Measurements from ENCODE around the gene TNRC6A. TPM values are rescaled to one million over a fixed set of nuclear protein-coding genes. Genes with fewer than 3 reads are reported as not detected.

Gene TNRC6A
- polyA plus RNA-seq, 3 donors = 49.0 to 87.3 (median 82.9) TPM

DNA sequence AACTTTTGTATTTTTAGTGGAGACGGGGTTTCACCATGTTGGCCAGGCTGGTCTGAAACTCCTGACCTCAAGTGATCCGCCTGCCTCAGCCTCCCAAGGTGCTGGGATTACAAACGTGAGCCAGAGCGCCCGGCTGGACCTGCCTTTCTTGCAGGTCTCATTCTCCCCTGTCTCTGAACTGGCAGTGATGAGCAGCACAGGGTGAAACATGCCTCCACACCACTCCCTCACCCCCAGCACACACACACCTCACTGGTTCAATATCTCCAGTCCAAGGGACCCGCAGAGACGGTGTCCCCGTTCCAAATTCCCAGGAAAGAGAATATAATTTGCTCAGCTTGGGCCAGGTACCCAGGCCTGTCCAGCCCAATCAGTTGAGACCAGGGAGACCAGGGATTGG lies 139.6 kb downstream of the TNRC6A start:
- no peak for DNase-seq

DNA sequence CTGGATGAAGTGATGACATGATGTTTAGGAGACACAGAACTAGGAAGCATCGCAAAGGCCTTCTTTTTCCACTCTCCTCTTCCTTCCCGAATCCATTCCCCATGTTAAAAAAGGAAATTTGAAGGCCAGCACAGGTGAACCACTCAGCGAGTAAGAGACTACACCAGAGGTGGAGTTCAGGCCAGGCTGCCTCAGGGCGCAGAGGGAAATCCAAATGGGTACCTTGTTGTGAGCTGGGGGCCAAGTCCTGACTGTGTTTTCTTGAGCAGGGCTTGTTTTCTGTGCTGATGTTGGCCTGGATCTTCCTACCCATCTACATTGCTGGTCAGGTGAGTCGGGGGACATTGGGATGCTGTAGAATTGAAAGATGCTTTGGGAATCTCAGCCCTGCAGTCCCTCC lies 142.4 kb downstream of the TNRC6A start:
- DNase-seq = no peak

DNA sequence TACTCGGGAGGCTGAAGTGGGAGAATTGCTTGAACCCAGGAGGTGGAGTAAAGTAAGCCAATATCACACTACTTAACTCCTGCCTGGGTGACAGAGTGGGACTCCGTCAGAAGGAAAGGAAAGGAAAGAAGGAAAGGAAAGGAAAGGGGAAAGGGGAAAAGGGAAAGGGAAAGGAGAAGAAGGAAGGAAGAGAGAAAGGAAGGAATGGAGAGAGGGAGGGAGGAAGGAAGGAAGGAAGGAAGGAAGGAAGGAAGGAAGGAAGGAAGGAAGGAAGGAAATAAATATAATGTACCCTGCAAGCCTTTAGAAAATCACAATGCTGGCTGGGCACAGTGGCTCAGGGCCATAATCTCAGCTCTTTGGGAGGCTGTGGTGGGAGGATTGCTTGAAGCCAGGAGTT lies 143.6 kb downstream of the TNRC6A start:
- no peak for DNase-seq

DNA sequence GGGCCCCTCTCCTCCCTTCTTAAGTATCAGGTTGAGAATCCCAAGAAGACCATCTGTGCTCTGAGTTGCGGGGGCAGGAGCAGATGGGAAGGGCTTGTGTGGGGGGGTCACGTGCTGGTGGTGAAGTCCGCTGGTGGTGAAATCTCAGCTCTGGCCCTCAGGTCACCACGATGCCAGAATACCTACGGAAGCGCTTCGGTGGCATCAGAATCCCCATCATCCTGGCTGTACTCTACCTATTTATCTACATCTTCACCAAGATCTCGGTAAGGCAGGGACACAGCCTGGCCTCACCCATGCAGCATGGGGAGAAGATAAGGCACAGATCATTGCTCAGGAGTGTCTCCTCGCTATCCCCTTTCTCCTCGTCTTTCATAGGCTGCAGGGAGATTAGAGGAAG lies 146.0 kb downstream of the TNRC6A start:
- DNase-seq = no peak

Other genes starting within 250 kb of the TNRC6A start
- 10 to 100 TPM; 67.5 to 83.3 (median 82.0) TPM for gene RBBP6, start 190.1 kb upstream of the TNRC6A start, polyA plus RNA-seq (ENCODE audit: insufficient read length in 3 of 3)
- 1 to 10 TPM; 5.8 to 7.8 (median 7.2) TPM for gene SLC5A11, start 116.3 kb downstream of the TNRC6A start, polyA plus RNA-seq (ENCODE audit: insufficient read length in 3 of 3)